H7 (cell line): ENCODE measurements around the gene ATG4D. TPM values are rescaled to one million over a fixed set of nuclear protein-coding genes. Genes with fewer than 3 reads are reported as not detected.

ENCODE experiments used
- DNase-seq: peaks from one replicate; pipeline ENCODE4 v3.0.0; 2012
- H3K27me3 ChIP-seq: 2 replicates; pipeline ENCODE4 v1.6.0; 2011; ENCODE audit warnings: mild to moderate bottlenecking, low read length; ENCODE audit not compliant: control insufficient read depth, insufficient read depth
- H3K36me3 ChIP-seq: replicated peaks from 2 replicates; pipeline ENCODE4 v1.5.1; 2011; ENCODE audit warnings: low read length; ENCODE audit not compliant: control insufficient read depth, insufficient read depth
- H3K4me3 ChIP-seq: 2 replicates; pipeline ENCODE4 v1.5.1; 2011; ENCODE audit warnings: low read depth, mild to moderate bottlenecking, control low read depth, low read length, moderate library complexity; ENCODE audit not compliant: insufficient read depth
- total RNA-seq: library from RNA; depleted of rRNA; stranded (reverse); fragments of >200 nt; shearing (Covaris generic); gene quantifications from 2 replicates; pipeline ENCODE4 v1.2.3, GENCODE V29; 2014

ATG4D gene
- total RNA-seq, 1 experiment from 2014 or later = 105 TPM

GRCh38 chr19:10552510-10553053, 8.9 kb downstream of the ATG4D start:
- DNase-seq = peak; percentile 93
- H3K36me3 ChIP-seq = peaks cover 35% of the 10 kb centered on the region
- H3K27me3 ChIP-seq = no peaks in the 10 kb centered on the region
- H3K4me3 ChIP-seq = no peak overlapping the region

GRCh38 chr19:10553087-10553667, 9.5 kb downstream of the ATG4D start:
- Histone ChIP-seq H3K27me3 (no peaks in the 10 kb centered on the region), H3K36me3 (peaks cover 36% of the 10 kb centered on the region), H3K4me3 (no peak overlapping the region)
- peak; percentile 55 for DNase-seq

- DNase-seq = peak; percentile 45
- H3K4me3 ChIP-seq = no peak overlapping the region
- H3K36me3 ChIP-seq = peaks cover 33% of the 10 kb centered on the region
- no peaks in the 10 kb centered on the region for H3K27me3 ChIP-seq
Observed at GRCh38 chr19:10553943-10554381, 10.3 kb downstream of the ATG4D start.

- peak; percentile 67 for DNase-seq
- Histone ChIP-seq H3K4me3 (no peak overlapping the region), H3K36me3 (peaks cover 38% of the 10 kb centered on the region), H3K27me3 (no peaks in the 10 kb centered on the region)
Observed at GRCh38 chr19:10554760-10555609, 11.3 kb downstream of the ATG4D start.

GRCh38 chr19:10555610-10555973, 11.9 kb downstream of the ATG4D start:
- DNase-seq = no peak

GRCh38 chr19:10557603-10558197, 14.0 kb downstream of the ATG4D start:
- no peak overlapping the region for H3K4me3 ChIP-seq
- H3K27me3 ChIP-seq = no peaks in the 10 kb centered on the region
- peaks cover 36% of the 10 kb centered on the region for H3K36me3 ChIP-seq
- DNase-seq = peak; percentile 38

More at GRCh38 chr19:10555610-10555973, 11.9 kb downstream of the ATG4D start:
- Histone ChIP-seq H3K27me3 (no peaks in the 10 kb centered on the region), H3K4me3 (no peak overlapping the region), H3K36me3 (peaks cover 36% of the 10 kb centered on the region)

- no peak for DNase-seq
- Histone ChIP-seq H3K27me3 (no peaks in the 10 kb centered on the region), H3K36me3 (peaks cover 20% of the 10 kb centered on the region), H3K4me3 (no peak overlapping the region)
Observed at GRCh38 chr19:10560154-10560553, 16.4 kb downstream of the ATG4D start.

- no peak for DNase-seq
- Histone ChIP-seq H3K27me3 (no peaks in the 10 kb centered on the region; the same call in 1 of the 2 replicates), H3K36me3 (peaks cover 14% of the 10 kb centered on the region), H3K4me3 (no peak overlapping the region)
Observed at GRCh38 chr19:10562609-10563008, 18.9 kb downstream of the ATG4D start.

- H3K27me3 ChIP-seq = no peaks in the 10 kb centered on the region; the same call in 1 of the 2 replicates
- peak; percentile 93 for DNase-seq
- H3K4me3 ChIP-seq = peak overlapping the region; percentile 99
- peaks cover 3% of the 10 kb centered on the region for H3K36me3 ChIP-seq
Observed at GRCh38 chr19:10565028-10565566, 21.4 kb downstream of the ATG4D start.

- Histone ChIP-seq H3K36me3 (peaks cover 2% of the 10 kb centered on the region), H3K4me3 (peak within 1 kb of the TSS; percentile 99), H3K27me3 (no peaks in the 10 kb centered on the region; the same call in 1 of the 2 replicates)
- DNase-seq = peak; percentile 100
Observed at GRCh38 chr19:10565567-10566407, 22.1 kb downstream of the ATG4D start, which contains the start of gene KRI1. TSS of gene KRI1 (minus strand) at chr19:10566010. CDS start at chr19:10565999, 11 bp downstream.

- no peak for DNase-seq
- H3K27me3 ChIP-seq = no peaks in the 10 kb centered on the region; the same call in 1 of the 2 replicates
- peak overlapping the region; percentile 39 for H3K4me3 ChIP-seq
Observed at GRCh38 chr19:10566408-10566657, 22.6 kb downstream of the ATG4D start.

GRCh38 chr19:10566658-10567410, 23.1 kb downstream of the ATG4D start:
- Histone ChIP-seq H3K4me3 (no peak overlapping the region), H3K27me3 (no peaks in the 10 kb centered on the region; the same call in 1 of the 2 replicates), H3K36me3 (peaks cover 1% of the 10 kb centered on the region; the same call in 1 of the 2 replicates)
- DNase-seq = peak; percentile 43

More at GRCh38 chr19:10566408-10566657, 22.6 kb downstream of the ATG4D start:
- H3K36me3 ChIP-seq = peaks cover 1% of the 10 kb centered on the region; the same call in 1 of the 2 replicates

- Histone ChIP-seq H3K36me3 (peaks cover 1% of the 10 kb centered on the region; the same call in 1 of the 2 replicates), H3K4me3 (peak overlapping the region; percentile 53), H3K27me3 (no peaks in the 10 kb centered on the region; the same call in 1 of the 2 replicates)
- peak; percentile 36 for DNase-seq
Observed at GRCh38 chr19:10567656-10568055, 24.0 kb downstream of the ATG4D start.
